ENCODE results near the gene CDK2. TPM values are rescaled to one million over a fixed set of nuclear protein-coding genes. Genes with fewer than 3 reads are reported as not detected.

Gene CDK2
- total and polyA plus RNA-seq, 12 donors: 5.1 to 18.4 (median 8.4) TPM

- Histone ChIP-seq H3K4me3 (no peak overlapping the region), H3K27ac (no peak overlapping the region), H3K9me3 (no peaks in the 10 kb centered on the region), H3K36me3 (peaks cover 0 to 24% (median 0%) of the 10 kb centered on the region in 9 donors), H3K4me1 (peaks cover 0 to 56% (median 16%) of the 10 kb centered on the region in 9 donors), H3K27me3 (no peaks in the 10 kb centered on the region)
- WGBS, 2 donors: 97 to 98% methylated on average over 1 of the region's 1 CpG
- no peak for TF ChIP-seq CTCF (IDR thresholded peaks at IDR 0.05)
- ATAC-seq: no peak
- intact Hi-C loops (cut with DNase I): loop anchor here in 5 of 10 donors (2.0 to 10.0 kb wide), 7 partner anchors 99 to 199 kb away; partner anchors contain the start of genes DNAJC14 (in 1 of the 5), GDF11 (in 1 of the 5), ORMDL2 (in 1 of the 5) and RPS26 (in 1 of the 5)
- DNase-seq: no peak
Observed at GRCh38 chr12:55933799-55934742, 32.6 kb upstream of the CDK2 start.

GRCh38 chr12:55934773-55935172 is 31.9 kb upstream of the CDK2 start:
- peak overlapping the region in 2 of 10 donors; percentile 31 to 64 for H3K27ac ChIP-seq
- peaks cover 0 to 49% (median 16%) of the 10 kb centered on the region in 9 donors for H3K4me1 ChIP-seq
- DNase-seq (no peak), ATAC-seq (no peak)
- WGBS, 2 donors: 95 to 98% methylated on average over 1 of the region's 1 CpG
- intact Hi-C loops (cut with DNase I): loop anchor here in 6 of 10 donors (5.0 to 10.0 kb wide), 7 partner anchors 100 to 200 kb away; partner anchors contain the start of genes DNAJC14 (in 1 of the 6), GDF11 (in 1 of the 6), ORMDL2 (in 1 of the 6) and RPS26 (in 1 of the 6)
- no peaks in the 10 kb centered on the region for H3K27me3 ChIP-seq
- H3K4me3 ChIP-seq: no peak overlapping the region
- H3K36me3 ChIP-seq: peaks cover 0 to 27% (median 0%) of the 10 kb centered on the region in 9 donors
- no peak for TF ChIP-seq CTCF (IDR thresholded peaks at IDR 0.05)
- H3K9me3 ChIP-seq: no peaks in the 10 kb centered on the region

- ATAC-seq (peak in 5 of 8 donors; percentile 17 to 34 (median 26)), DNase-seq (peak; percentile 50 to 56)
- intact Hi-C loops (cut with DNase I): loop anchor here in 5 of 10 donors (5.0 to 10.0 kb wide), 6 partner anchors 101 to 201 kb away; partner anchors contain the start of genes DNAJC14 (in 1 of the 5), GDF11 (in 1 of the 5) and RPS26 (in 1 of the 5)
- Histone ChIP-seq H3K9me3 (no peaks in the 10 kb centered on the region), H3K4me3 (peak overlapping the region in 9 of 10 donors; percentile 6 to 45 (median 36)), H3K27me3 (no peaks in the 10 kb centered on the region), H3K4me1 (peaks cover 6 to 49% (median 18%) of the 10 kb centered on the region in 9 donors), H3K36me3 (peaks cover 0 to 34% (median 0%) of the 10 kb centered on the region in 9 donors), H3K27ac (peak overlapping the region in 8 of 10 donors; percentile 29 to 77 (median 60))
- peak in 2 of 9 donors; percentile 18 to 30 for TF ChIP-seq CTCF (IDR thresholded peaks at IDR 0.05)
- WGBS, 2 donors: 36 to 40% methylated on average over 26 of the region's 26 CpGs
Observed at GRCh38 chr12:55935738-55936151, 30.9 kb upstream of the CDK2 start.

- H3K4me1 ChIP-seq: peaks cover 0 to 36% (median 6%) of the 10 kb centered on the region in 9 donors
- TF ChIP-seq CTCF (IDR thresholded peaks at IDR 0.05): no peak
- H3K36me3 ChIP-seq: peaks cover 0 to 56% (median 0%) of the 10 kb centered on the region in 9 donors
- H3K27me3 ChIP-seq: no peaks in the 10 kb centered on the region
- no peak overlapping the region for H3K4me3 ChIP-seq
- 94 to 95% methylated on average over 2 of the region's 2 CpGs for WGBS, 2 donors
- no peak for ATAC-seq
- H3K9me3 ChIP-seq: no peaks in the 10 kb centered on the region
- DNase-seq: no peak
- intact Hi-C loops (cut with DNase I): loop anchor here in 6 of 10 donors (2.0 to 10.0 kb wide), 7 partner anchors 103 to 203 kb away; partner anchors contain the start of genes DNAJC14 (in 1 of the 6), GDF11 (in 1 of the 6) and RPS26 (in 1 of the 6)
- H3K27ac ChIP-seq: no peak overlapping the region
Observed at GRCh38 chr12:55937981-55938380, 28.6 kb upstream of the CDK2 start.

All from heart right ventricle (tissue), 16 donors.